Endothelial cell of umbilical vein (primary cell): Measurements from ENCODE around the gene PLXNB2. TPM values are rescaled to one million over a fixed set of nuclear protein-coding genes. Genes with fewer than 3 reads are reported as not detected.

ENCODE experiments used
- BruUV-seq: library from RNA; stranded (reverse); fragments of 400-500 nt; replicated peaks from 2 replicates; lab custom pipeline; 2021; lab: Mats Ljungman, UMichigan
- CTCF ChIA-PET: fragments of 300-600, 350-600 bp; sonication (Branson Sonifier 250); formaldehyde crosslinking; loops from one replicate; lab custom pipeline; 2021; ENCODE audit warnings: antibody characterized with exemption, inconsistent platforms; lab: Charles Lee
- POLR2A ChIA-PET: fragments of 300-600, 350-600 bp; sonication (Branson Sonifier 250); formaldehyde crosslinking; loops from one replicate; lab custom pipeline; 2021; ENCODE audit warnings: antibody characterized with exemption, inconsistent platforms; lab: Charles Lee
- DNase-seq: peaks from one replicate; pipeline ENCODE4 v3.0.0-alpha.2; 2011; ENCODE audit warnings: low read depth, low spot score
- FAIRE-seq: peaks from 2 replicates; lab custom pipeline; 2011; peaks lifted over from hg19 to GRCh38; lab: Jason Lieb, UNC
- H2AFZ ChIP-seq: 2 replicates; pipeline ENCODE4 v1.6.0; 2012; ENCODE audit warnings: low read depth, low read length, control low read depth, inconsistent platforms
- H3K27ac ChIP-seq: 2 replicates; pipeline ENCODE4 v1.5.1; 2011; ENCODE audit warnings: low read depth, mild to moderate bottlenecking, control low read depth, low read length, moderate library complexity; ENCODE audit not compliant: insufficient read depth
- H3K27me3 ChIP-seq, 2 experiments: 2 replicates each; pipeline versions ENCODE4 v1.6.0 to v1.6.1; 2011; ENCODE audit warnings: low read length in 2 of 2, mixed read lengths in 1 of 2; ENCODE audit not compliant: control insufficient read depth in 2 of 2, insufficient read depth in 2 of 2
- H3K36me3 ChIP-seq, 2 experiments: 2 replicates in 1 of 2; 3 replicates in 1 of 2; pipeline ENCODE4 v1.5.1; 2011; ENCODE audit warnings: low read length in 2 of 2, mild to moderate bottlenecking in 1 of 2, moderate library complexity in 1 of 2; ENCODE audit not compliant: control insufficient read depth in 2 of 2, insufficient read depth in 2 of 2; ENCODE audit errors: extremely low read depth in 1 of 2
- H3K4me1 ChIP-seq: 3 replicates; pipeline ENCODE4 v1.5.1; 2011; ENCODE audit warnings: mild to moderate bottlenecking, low read length; ENCODE audit not compliant: control insufficient read depth, insufficient read depth; ENCODE audit errors: extremely low read depth
- H3K4me2 ChIP-seq: 2 replicates; pipeline ENCODE4 v1.6.1; 2011; ENCODE audit warnings: low read length, control low read depth, mixed read lengths; ENCODE audit not compliant: insufficient read depth
- H3K4me3 ChIP-seq, 3 experiments: fragments of 200-600 bp in 1 of 3; sonication (generic), shearing (Covaris generic) in 1 of 3; replicated peaks in 1 of 3; 2 replicates each; pipeline ENCODE4 v1.5.1; 2011 to 2016; ENCODE audit warnings: control low read depth in 3 of 3, low read length in 3 of 3, mild to moderate bottlenecking in 2 of 3, inconsistent platforms in 1 of 3, low read depth in 1 of 3, moderate library complexity in 1 of 3; ENCODE audit not compliant: insufficient read depth in 1 of 3
- H3K79me2 ChIP-seq: 2 replicates; pipeline ENCODE4 v1.6.0; 2012; ENCODE audit warnings: low read length, inconsistent platforms; ENCODE audit not compliant: control insufficient read depth, insufficient read depth
- H3K9ac ChIP-seq: replicated peaks from 2 replicates; pipeline ENCODE3; 2011; ENCODE audit warnings: low read length, control low read depth; ENCODE audit not compliant: insufficient read depth; ENCODE audit errors: extremely low read depth
- H3K9me1 ChIP-seq: replicated peaks from 3 replicates; pipeline ENCODE4 v1.6.0; 2011; ENCODE audit warnings: mild to moderate bottlenecking, low read length; ENCODE audit not compliant: control insufficient read depth, insufficient read depth; ENCODE audit errors: extremely low read depth
- H3K9me3 ChIP-seq: replicated peaks from 2 replicates; pipeline ENCODE4 v1.5.1; 2012; ENCODE audit warnings: low read length, inconsistent platforms; ENCODE audit not compliant: control insufficient read depth, insufficient read depth
- H4K20me1 ChIP-seq: replicated peaks from 2 replicates; pipeline ENCODE3; 2011; ENCODE audit warnings: mild to moderate bottlenecking, low read length; ENCODE audit not compliant: control insufficient read depth, insufficient read depth; ENCODE audit errors: extremely low read depth
- EZH2 ChIP-seq: IDR thresholded peaks from 2 replicates; pipeline ENCODE4 v1.6.1; 2012; ENCODE audit warnings: borderline replicate concordance, low read depth, mild to moderate bottlenecking, moderate library complexity, low read length, inconsistent platforms; ENCODE audit not compliant: severe bottlenecking
- FOS ChIP-seq: IDR thresholded peaks from 2 replicates; pipeline ENCODE4 v1.6.1; 2011; ENCODE audit warnings: mild to moderate bottlenecking, low read length, moderate library complexity, borderline replicate concordance; ENCODE audit not compliant: insufficient read depth
- GATA2 ChIP-seq: IDR thresholded peaks from 2 replicates; pipeline ENCODE4 v1.7.0; 2011; ENCODE audit warnings: low read depth, mild to moderate bottlenecking, moderate library complexity, mixed read lengths, low read length; ENCODE audit not compliant: insufficient read length, insufficient read depth
- MYC ChIP-seq: IDR thresholded peaks from one replicate; pipeline ENCODE4 v1.6.1; 2011; ENCODE audit warnings: mild to moderate bottlenecking, low read depth, low read length
- dilution Hi-C: fragments of 300-500 bp; cut with MboI; formaldehyde crosslinking; loops from one replicate; pipeline ENCODE4 v1.15.0; 2019; ENCODE audit warnings: low sequenced_read_pairs; ENCODE audit not compliant: extremely low pct_ligation_motif_present
- intact Hi-C: fragments of 100-400 bp; cut with micrococcal nuclease; formaldehyde crosslinking; loops from one replicate; pipeline ENCODE4 v1.10.0; 2022
- polyA plus RNA-seq, 4 experiments: library from polyadenylated mRNA; depleted of rRNA in 3 of 4; stranded (reverse) in 3 of 4; unstranded in 1 of 4; fragments of >200 nt; gene quantifications; 2 replicates each; pipeline versions ENCODE4 v1.2.1 to v1.2.3, GENCODE V29; 2011 to 2012; ENCODE audit warnings: missing spikeins in 1 of 4
- total RNA-seq: library from RNA; stranded (reverse); gene quantifications from 2 replicates; pipeline ENCODE4 v1.2.3, GENCODE V29; 2021
- TF ChIP-seq, protein P1 (sequence below), 2 donors: IDR thresholded peaks; 1 replicate in 1 of 2; 2 replicates in 1 of 2; pipeline ENCODE4 v1.5.1; 2011; ENCODE audit warnings: low read length in 2 of 2, mild to moderate bottlenecking in 2 of 2, moderate library complexity in 2 of 2, control low read depth in 1 of 2, inconsistent platforms in 1 of 2, low read depth in 1 of 2; ENCODE audit not compliant: insufficient read depth in 1 of 2; ENCODE audit errors: extremely low read depth in 1 of 2

PLXNB2 gene
- total and polyA plus RNA-seq, 2 donors (not counting 3 experiments of a cell fraction or from before 2014, with no cell fraction given), result 82.3 to 139 TPM

GRCh38 chr22:50309601-50309991, 2.1 kb upstream of the PLXNB2 start:
- H3K9me3 ChIP-seq, result no peaks in the 10 kb centered on the region
- no peaks in the 10 kb centered on the region for H3K9me1 ChIP-seq
- H3K79me2 ChIP-seq, result peaks cover 20% of the 10 kb centered on the region
- H3K9ac ChIP-seq, result no peak overlapping the region
- no peak overlapping the region for H3K4me3 ChIP-seq
- no peak overlapping the region for H3K4me2 ChIP-seq
- intact Hi-C loops, result loop anchor here (2.0 to 5.0 kb wide), 2 partner anchors 17 to 33 kb away; partner anchors contain the start of genes DENND6B and PPP6R2
- no peaks in the 10 kb centered on the region for H3K27me3 ChIP-seq
- dilution Hi-C loops, result no loop called here
- peaks cover 0 to 2% of the 10 kb centered on the region in 2 experiments for H3K36me3 ChIP-seq
- H2AFZ ChIP-seq, result no peak overlapping the region
- peaks cover 31% of the 10 kb centered on the region for H3K4me1 ChIP-seq
- BruUV-seq, result no TSS peak
- CTCF ChIA-PET, result interaction anchor here (1.4 to 3.8 kb wide), 3 partner anchors 12 to 32 kb away, joined by 3 to 16 read pairs (median 11); no protein-coding TSS in a partner anchor
- no peaks in the 10 kb centered on the region for H4K20me1 ChIP-seq
- no peak for FAIRE-seq
- DNase-seq, result no peak
- no peak overlapping the region for H3K27ac ChIP-seq
- TF ChIP-seq GATA2 (no peak), FOS (no peak), EZH2 (no peak), MYC (no peak)
- TF ChIP-seq, protein P1, sequence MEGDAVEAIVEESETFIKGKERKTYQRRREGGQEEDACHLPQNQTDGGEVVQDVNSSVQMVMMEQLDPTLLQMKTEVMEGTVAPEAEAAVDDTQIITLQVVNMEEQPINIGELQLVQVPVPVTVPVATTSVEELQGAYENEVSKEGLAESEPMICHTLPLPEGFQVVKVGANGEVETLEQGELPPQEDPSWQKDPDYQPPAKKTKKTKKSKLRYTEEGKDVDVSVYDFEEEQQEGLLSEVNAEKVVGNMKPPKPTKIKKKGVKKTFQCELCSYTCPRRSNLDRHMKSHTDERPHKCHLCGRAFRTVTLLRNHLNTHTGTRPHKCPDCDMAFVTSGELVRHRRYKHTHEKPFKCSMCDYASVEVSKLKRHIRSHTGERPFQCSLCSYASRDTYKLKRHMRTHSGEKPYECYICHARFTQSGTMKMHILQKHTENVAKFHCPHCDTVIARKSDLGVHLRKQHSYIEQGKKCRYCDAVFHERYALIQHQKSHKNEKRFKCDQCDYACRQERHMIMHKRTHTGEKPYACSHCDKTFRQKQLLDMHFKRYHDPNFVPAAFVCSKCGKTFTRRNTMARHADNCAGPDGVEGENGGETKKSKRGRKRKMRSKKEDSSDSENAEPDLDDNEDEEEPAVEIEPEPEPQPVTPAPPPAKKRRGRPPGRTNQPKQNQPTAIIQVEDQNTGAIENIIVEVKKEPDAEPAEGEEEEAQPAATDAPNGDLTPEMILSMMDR (IDR thresholded peaks at IDR 0.05; ENCODE audit: extremely low read depth in 1 of 2, insufficient read depth in 1 of 2, low read depth in 1 of 2, low read length in 2 of 2), result no peak
- POLR2A ChIA-PET, result no interaction called here
